ENCODE results near the gene ASZ1. TPM values are rescaled to one million over a fixed set of nuclear protein-coding genes. Genes with fewer than 3 reads are reported as not detected.
"Not testable (repeated sequence)": the region's sequence is repeated elsewhere in the genome, so short reads cannot be mapped to it uniquely, and the experiment has no call there.

Gene ASZ1, protein sequence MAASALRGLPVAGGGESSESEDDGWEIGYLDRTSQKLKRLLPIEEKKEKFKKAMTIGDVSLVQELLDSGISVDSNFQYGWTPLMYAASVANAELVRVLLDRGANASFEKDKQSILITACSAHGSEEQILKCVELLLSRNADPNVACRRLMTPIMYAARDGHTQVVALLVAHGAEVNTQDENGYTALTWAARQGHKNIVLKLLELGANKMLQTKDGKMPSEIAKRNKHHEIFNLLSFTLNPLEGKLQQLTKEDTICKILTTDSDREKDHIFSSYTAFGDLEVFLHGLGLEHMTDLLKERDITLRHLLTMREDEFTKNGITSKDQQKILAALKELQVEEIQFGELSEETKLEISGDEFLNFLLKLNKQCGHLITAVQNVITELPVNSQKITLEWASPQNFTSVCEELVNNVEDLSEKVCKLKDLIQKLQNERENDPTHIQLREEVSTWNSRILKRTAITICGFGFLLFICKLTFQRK
- not detected for polyA plus RNA-seq (2013, experiment 1 of 2; ENCODE audit: insufficient read length)
- not detected for polyA plus RNA-seq (2013, experiment 2 of 2; ENCODE audit: insufficient read length)

DNA sequence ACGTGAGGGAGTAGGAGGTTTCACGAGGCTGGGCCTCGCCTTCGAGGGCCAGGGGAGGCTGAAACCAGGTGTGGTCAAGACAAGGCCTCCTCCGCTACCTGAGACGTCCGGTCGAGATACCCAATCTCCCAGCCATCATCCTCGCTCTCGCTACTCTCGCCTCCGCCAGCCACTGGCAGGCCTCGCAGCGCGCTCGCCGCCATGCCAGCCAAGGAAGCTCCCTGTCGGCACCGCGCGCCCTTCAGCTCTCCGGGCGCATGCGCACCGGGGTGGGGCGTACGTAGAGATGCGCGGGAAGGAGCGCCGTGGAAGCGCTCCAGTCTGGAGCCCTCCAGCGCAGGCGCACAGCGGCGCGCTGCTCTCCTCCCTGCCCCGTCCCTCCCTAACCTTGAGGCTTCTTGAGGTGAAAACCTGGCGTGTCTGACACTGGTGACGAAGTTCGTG is at the start of gene ASZ1:
Gene ASZ1 (minus strand): TSS at position 236 of the 444 bp plus-strand sequence. CDS start 33 bp downstream, at position 203.
- DNase-seq: no peak

DNA sequence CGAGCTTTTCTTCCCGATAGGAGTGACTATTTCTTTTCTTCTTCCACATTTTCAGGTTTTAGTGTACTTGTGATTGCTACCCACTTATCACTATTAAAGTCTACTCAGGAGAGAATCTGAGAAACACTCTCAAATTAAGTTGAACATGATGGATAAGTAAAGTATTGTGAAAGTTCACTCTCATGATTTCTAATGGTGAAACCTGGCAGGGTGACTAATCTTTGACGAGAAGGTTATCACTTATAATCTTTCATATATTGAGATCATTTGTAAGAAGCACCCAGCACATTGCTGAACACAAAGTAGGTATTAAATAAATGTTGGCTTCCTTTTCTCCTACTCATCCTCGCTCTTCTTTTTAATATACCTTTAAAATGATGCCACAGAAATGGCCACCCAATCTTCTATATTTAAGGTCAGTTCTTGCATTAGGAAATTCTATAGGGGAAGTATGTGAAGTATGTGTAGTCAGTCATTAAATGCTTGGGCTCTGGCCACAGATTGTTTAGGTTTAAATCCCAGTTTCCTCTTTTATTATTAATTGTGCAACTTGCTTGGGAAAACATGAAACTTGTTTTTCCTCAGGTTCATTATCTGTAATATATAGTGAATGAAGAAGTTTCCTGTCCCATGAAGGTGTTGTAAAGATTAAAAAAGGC is 49.4 kb upstream of the ASZ1 start:
- no peak for DNase-seq

DNA sequence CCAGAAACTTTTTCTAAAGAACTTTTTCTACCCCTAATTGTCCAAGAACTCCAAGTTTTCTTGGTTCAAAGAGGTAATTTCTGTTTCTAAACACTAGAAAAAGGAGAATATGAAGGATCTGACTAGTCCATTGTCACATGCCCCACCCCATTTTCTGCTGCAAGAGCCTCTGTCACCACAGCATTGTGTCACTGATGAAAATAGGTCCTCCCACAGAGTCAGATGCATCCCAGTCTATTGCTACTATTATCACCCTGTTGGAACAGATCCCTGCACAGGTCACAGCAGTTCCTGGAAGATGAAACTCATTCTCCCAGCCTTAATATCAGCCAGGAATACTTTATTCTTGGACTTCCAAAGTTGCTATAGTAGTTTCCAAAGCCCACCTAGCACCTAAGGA is 45.0 kb upstream of the ASZ1 start:
- no peak for DNase-seq

DNA sequence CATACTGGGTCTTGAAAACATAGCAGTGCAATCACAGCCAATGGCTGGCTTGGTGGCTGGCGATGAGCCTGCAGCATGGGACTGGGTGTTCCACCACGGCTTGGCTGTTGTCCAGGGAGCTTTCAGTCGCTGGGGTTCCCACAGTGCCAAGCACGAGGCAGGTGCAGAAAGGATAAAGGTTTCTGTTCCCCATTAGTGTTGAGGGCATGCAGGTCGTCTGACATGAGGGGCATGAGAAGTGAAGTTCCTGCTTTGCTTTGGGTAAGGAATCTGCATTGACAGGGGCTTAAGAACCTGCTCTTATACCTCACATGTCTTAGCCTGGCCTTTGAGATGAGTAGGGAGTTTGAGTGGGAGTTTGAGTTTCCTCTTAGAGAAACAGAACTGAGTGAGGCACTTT is 43.5 kb upstream of the ASZ1 start:
- no peak for DNase-seq

DNA sequence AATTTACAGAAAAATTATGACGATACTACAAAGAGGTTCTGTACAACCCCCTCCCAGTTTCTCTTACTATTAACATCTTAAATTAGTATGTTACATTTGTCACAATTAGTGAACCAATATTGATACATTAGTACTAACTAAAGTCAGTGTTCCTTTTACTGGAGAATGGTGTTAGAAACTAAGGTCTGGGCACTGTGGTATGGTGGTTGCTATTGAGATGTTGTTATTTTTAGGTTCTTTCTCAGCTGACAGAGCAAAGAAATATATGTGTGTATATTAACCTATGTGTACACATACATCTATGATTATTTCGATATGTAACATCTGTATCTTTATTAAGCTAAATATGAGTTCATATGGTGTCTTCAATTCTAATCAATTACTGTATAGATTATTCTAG is 40.9 kb upstream of the ASZ1 start:
- no peak for DNase-seq

DNA sequence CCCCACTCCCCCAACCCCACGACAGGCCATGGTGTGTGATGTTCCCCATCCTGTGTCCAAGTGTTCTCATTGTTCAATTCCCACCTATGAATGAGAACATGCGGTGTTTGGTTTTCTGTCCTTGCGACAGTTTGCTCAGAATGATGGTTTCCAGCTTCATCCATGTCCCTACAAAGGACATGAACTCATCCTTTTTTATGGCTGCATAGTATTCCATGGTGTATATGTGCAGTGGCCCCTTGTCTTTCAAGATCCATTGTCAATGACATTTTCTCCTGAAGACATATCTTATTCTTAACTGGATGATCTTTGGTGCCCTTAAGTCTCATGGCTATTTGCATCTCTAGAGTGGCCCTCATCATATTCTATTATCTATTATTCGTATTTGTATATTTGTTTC is 33.5 kb upstream of the ASZ1 start:
- not testable (repeated sequence) for DNase-seq

DNA sequence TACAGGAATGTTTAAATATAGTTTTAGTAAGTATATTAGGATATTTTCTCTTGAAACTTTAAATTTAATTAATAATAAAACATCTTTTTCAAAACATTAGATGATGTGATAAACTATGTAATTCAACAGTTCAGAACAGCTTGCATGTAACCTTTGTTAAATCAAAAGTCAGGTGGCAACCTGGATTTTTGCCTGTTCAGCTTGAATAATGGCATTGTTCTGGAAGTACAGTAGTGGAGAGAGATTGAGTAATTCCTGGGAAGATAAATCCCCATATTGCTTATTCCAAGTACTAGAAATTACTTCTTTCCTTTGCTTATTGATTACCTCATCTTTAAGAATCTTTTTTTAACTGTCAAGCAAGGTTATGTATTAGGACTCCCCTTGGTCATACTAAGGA is 32.4 kb upstream of the ASZ1 start:
- DNase-seq: no peak

DNA sequence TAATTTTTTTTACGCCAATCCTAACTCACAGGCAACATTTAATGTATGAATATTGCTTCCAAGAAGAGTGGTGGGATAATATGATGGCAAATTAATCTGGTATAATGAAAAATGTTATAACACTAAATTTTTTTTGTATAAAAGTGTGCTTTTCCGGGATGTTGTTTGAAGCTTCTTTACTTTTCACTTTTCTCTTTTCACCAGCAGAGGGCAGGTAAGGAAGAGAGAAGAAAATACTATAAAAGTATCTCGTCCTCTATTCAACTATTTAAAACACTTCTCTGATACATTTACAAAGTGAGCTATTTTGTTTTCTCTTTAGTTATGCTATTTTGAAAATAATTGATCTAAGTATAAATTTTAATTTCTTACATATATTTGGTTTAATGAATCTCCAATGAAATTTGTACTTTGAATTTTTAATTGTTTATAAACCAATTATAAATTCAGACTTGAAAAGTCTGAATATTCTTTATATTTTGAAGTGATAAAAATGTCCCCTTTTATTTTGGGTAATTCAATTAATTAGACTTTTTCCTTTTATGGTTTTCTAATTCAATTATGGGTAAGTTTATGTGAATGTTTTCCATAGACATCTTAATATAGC is 31.8 kb upstream of the ASZ1 start:
- peak; percentile 20 for DNase-seq

DNA sequence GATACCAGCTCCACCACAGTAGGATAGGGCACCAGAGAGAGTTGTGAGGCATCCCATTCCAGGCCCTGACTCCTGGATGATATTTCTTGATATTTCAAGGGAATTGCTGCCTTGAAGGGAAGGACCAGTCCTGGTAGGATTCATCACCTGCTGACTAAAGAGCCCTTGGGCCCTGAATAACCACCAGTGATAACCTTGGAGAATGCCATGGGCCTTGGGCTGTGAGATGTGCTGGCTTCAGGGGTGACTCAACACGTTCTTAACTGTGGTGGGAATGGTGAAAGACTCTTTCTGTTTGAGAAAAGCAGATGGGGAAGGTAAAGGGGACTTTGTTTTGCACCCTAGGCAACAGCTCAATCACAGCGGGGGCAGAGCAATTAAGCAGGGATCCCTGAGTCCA is 21.4 kb upstream of the ASZ1 start:
- no peak for DNase-seq

DNA sequence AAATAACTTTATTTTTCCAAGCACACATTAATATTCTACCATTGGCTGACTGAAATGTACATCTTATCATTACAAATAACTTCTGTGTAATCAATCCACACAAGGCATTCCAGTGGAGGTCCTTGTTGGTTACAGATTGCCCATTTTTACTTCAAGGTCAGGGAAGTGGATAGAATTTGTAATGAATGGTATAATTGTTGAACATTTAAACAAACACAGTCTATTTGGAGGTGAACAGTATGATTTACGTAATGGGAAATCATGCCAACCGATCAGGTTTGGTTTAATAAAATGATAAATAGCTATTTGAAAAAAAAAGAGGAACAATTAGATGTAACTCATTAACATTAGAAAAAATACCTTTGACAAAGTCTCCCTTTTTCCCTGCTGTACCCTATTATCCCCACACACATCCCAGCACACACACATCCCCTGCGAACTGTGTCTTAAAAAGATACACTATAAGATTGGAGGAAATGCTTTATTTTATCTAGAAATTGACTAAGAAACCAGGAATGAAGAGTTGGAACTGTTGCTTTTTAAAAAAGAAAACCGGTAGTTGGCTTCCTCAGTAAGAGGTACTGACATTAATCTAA is 19.0 kb upstream of the ASZ1 start:
- DNase-seq: no peak

DNA sequence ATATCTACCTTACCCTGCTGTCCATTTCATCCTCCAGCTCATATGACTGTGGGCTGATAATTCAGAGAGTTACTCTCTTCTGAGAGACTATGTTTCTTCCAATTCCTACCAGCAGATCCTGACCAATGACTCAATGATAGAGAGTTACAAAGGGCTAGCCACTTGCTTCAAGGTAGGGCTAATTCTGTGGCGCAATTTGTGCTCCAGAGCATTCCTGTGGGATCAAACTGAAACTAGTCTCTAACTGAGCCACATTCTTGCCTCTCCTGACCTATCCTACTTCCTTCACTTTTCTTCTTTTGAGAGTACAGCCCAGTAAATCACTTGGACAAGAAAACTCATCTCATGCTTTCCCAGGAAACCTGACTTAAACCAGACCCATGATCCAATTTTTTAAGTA is 17.9 kb upstream of the ASZ1 start:
- no peak for DNase-seq

DNA sequence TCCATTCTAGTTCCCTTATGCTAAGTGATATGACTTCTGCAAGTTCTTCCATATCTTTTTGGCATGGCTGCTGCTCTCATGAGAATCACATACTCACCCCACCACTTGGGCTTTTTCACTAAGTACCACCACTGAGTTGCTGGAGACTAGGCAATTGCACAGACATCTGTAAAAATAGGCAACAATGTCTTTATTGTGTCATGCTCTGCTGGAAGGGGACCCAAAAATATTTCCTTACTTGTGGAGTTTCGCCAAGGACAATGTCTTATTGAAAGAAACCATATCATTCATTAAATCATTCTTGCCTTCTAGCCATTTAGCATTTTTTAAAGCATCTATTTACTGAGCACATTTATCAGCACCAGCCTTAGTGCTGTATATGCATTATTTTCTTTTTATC is 17.4 kb upstream of the ASZ1 start:
- DNase-seq: no peak

DNA sequence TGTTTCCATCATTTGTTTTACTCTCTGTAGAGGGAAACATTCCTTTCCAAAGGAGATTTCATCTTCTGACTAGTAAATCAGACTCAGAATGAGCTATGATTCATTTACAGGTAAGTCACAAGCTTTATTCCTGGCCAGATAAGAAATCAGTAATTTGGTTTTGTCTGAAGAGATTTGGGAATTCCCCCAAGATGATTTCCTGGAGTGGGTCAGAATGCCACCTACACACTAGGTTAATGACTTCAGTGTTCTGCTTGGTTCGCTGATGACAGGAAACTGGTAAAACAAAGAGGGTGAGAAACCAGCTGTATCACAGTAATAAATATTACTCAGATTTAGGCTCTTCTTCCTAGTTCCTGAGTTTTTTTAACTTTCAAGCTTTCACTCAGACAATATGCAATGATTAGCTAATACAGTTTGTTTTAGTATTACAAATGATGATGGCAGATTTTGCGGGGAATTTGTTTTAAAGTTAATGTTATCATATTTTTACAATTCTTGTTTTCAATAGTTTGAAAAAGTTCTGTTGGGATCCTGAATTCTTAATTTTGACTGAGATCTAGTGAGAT is 8.3 kb upstream of the ASZ1 start:
- no peak for DNase-seq

DNA sequence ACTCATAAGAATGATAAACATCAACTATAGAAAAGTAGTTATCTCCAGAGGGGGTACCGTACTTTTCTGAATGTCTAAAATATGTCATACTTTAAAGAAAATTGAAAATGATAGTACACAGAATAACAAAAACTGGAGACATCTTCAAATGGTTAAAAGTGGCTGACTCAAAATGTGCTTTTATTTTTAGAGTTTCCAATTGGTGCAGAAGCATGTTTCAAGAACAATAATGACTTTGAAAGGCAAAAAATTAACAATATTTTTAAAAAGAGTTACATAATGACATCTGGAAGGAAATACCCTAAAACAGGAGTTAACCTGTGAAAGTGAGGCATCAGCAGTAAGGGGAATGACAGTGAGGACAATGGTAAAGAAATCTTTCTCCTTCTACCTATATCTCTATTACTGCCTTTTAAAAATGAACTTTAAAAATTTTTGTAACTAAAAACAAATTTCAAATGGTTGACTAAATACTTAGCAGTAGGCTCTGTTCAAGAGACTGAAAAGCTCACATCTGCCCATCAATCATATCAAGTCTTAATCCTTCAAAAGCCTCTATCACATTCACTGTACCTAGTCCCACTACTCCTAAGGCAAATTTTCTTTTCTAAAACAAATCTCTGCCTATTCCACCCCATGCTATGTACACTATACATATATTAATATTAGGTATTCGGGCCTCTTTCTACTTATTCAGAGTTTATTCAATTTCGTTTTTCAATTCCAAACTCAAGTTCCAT is 3.0 kb downstream of the ASZ1 start:
- no peak for DNase-seq

DNA sequence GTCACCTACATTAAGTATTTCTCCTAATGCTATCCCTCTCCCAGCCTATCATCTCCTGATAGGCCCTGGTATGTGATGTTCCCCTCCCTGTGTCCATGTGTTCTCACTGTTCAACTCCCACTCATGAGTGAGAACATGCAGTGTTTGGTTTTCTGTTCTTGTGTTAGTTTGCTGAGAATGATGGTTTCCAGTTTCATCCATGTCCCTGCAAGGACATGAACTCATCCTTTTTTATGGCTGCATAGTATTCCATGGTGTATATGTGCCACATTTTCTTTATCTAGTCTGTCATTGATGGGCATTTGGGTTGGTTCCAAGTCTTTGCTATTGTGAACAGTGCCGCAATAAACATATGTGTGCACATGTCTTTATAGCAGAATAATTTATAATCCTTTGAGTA is 12.7 kb downstream of the ASZ1 start:
- DNase-seq: not testable (repeated sequence)

DNA sequence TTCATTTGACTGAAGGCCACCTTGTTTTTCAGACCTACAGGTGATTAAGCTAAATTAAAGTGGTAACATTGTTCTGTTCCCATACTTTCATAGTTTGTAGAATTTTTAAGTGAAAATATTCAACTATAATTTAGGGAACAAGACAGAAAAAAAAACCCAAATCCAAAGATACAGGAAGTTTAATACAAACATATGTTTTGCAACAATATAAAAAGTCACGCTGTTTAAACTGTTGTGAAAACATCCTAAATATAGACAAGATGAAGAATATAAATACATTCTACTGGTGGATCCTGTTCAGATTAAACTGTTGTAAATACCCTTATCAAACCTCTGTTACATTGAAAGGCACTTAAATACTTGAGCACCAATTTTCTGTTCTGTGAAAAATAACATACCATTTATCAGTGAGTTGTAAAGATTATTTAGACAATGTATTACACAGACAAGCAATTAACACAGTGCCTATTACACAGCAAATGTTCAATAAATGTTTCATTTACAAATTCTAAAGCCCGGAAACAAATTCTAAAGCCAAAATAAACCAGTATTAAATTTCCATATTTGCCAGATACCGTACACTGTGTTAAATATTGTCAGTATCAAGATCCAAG is 14.2 kb downstream of the ASZ1 start:
- DNase-seq: no peak

DNA sequence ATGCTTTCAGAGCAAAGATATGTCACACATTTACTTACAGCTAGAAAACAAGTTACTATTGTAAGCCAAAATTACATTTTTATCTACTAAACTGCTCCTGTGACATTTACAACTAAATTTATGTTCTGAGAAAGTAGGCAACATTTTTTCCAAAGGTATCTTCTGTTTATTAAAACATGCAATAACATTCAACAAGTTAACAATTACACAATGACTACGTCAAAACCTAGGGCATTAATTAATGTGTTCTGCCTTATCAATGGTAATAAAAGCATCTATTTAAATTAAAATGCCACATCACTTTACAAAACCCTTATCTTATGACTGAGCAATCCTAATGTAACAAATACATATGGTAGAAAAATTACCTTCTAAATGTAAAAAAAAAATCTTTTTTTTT is 14.9 kb downstream of the ASZ1 start:
- no peak for DNase-seq

DNA sequence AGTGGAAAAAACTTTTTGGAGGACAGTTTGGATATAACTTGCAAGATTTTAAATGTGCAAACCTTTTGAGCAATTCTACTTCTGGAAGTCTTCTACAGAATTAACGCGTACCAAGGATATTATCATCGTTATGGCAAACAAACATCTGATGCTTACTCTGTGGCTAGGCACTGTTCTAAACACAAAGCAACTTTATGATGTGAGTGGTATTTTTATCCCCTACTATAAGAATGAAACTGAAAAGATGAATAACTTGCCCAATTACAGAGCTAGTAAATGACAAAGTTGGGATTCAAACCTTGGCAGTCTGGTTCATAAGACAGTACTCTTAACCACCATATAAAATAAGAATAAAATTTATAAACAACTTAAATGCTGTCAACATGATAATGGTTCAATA is 15.8 kb downstream of the ASZ1 start:
- DNase-seq: no peak

DNA sequence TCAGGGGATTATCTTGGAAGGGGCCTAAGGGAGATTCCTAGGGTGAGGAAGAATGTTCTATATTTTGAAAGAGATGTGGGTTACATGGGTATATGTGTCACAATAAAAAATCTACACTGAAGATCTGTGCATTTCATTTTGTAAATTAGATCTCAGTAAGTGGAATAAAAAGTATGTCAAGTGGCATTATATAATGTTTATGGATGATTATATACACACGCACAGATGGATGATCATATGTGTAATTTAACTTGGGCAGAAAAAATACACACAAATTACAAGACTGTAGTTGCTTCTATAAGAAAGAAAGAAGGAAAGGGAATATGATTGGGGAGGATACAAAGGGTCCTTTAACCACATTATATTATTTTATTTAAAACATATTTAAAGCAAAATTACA is 18.5 kb downstream of the ASZ1 start:
- no peak for DNase-seq

DNA sequence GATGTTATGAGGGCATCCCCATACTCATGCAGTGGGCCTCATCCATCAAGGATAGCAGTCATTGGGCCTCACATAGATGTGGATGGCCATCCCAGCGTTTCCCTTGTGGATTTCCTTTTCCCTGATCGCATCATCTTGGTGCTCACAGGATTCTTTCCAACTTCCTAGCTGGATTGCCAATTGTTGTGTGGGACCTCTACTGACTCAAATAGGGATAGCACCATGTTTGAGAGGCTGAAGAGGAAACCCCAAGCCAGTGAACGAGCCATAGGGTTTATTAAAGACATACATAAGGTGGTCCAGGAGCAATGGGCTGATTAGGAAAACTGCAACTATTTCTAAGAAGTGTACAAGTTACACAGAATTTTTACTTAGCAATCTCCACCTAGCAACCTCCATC is 21.8 kb downstream of the ASZ1 start:
- no peak for DNase-seq

DNA sequence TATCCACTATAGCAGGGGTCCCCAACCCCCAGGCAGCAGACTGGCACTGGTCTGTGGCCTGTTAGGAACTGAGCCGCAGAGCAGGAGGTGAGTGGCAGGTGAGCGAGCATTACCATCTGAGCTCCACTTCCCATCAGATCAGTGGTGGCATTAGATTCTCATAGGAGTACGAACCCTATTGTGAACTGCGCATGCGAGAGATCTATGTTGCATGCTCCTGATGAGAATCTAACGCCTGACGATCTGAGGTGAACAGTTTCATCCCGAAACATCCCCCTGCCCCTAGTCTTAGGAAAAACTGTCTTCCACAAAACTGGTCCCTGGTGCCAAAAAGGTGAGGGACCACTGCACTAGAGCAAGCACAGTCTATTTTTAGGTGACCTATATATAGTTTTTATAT is 23.6 kb downstream of the ASZ1 start:
- no peak for DNase-seq

DNA sequence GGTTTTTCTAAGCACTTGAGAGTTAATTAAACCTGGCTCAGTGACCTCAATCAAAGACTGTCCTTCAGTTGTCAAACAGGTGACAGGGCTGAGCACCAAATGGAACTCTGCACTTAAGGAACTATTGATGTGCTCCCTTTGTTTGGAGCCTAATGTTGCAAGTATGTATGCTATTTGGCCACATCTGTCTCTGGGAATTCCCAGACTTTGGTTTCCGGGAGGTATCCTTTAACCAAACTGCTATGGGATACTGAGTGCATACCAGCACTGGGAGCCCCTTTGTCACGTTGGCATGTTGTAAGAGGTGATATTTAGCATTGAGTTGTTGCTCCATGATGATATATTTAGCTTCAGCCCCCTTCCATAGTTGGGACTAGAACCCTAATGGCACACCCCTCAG is 25.2 kb downstream of the ASZ1 start:
- peak; percentile 61 for DNase-seq

All from fibroblast of skin of scalp (primary cell).